Keratinocyte (primary cell): ENCODE data around the gene CCDC71. TPM values are rescaled to one million over a fixed set of nuclear protein-coding genes. Genes with fewer than 3 reads are reported as not detected.

Source experiments
- DNase-seq: peaks from one replicate; pipeline ENCODE4 v3.0.0-alpha.2; 2011; ENCODE audit warnings: low read depth, missing footprints, low spot score
- FAIRE-seq: peaks from 2 replicates; lab custom pipeline; 2011; peaks lifted over from hg19 to GRCh38; lab: Jason Lieb, UNC
- H2AFZ ChIP-seq: 2 replicates; pipeline ENCODE4 v1.6.0; 2012; ENCODE audit warnings: low read length, control low read depth, inconsistent platforms; ENCODE audit not compliant: control insufficient read depth
- H3K27ac ChIP-seq: 2 replicates; pipeline ENCODE4 v1.5.1; 2011; ENCODE audit warnings: low read length; ENCODE audit not compliant: control insufficient read depth, insufficient read depth
- H3K27me3 ChIP-seq: 3 replicates; pipeline ENCODE4 v1.6.0; 2011; ENCODE audit warnings: low read length; ENCODE audit not compliant: control insufficient read depth, insufficient read depth; ENCODE audit errors: extremely low read depth
- H3K36me3 ChIP-seq, 2 experiments: 2 replicates in 1 of 2; 3 replicates in 1 of 2; pipeline ENCODE4 v1.5.1; 2011; ENCODE audit warnings: low read length in 2 of 2, mild to moderate bottlenecking in 1 of 2; ENCODE audit not compliant: control insufficient read depth in 2 of 2, insufficient read depth in 2 of 2; ENCODE audit errors: extremely low read depth in 1 of 2
- H3K4me1 ChIP-seq: 3 replicates; pipeline ENCODE4 v1.5.1; 2011; ENCODE audit warnings: low read length; ENCODE audit not compliant: control insufficient read depth, insufficient read depth; ENCODE audit errors: extremely low read depth
- H3K4me2 ChIP-seq: 3 replicates; pipeline ENCODE4 v1.6.0; 2011; ENCODE audit warnings: low read depth, low read length; ENCODE audit not compliant: control insufficient read depth, insufficient read depth; ENCODE audit errors: extremely low read depth
- H3K4me3 ChIP-seq, 3 experiments: fragments of 200-600 bp in 1 of 3; sonication (generic) in 1 of 3; 2 replicates in 2 of 3; 3 replicates in 1 of 3; pipeline ENCODE4 v1.5.1; 2011 to 2016; ENCODE audit warnings: low read length in 3 of 3, mild to moderate bottlenecking in 3 of 3, control low read depth in 2 of 3, inconsistent platforms in 1 of 3, low read depth in 1 of 3, mixed read lengths in 1 of 3, mixed run types in 1 of 3, moderate library complexity in 1 of 3; ENCODE audit not compliant: control insufficient read depth in 2 of 3, insufficient read depth in 2 of 3; ENCODE audit errors: extremely low read depth in 1 of 3
- H3K79me2 ChIP-seq: 2 replicates; pipeline ENCODE4 v1.6.0; 2012; ENCODE audit warnings: low read length; ENCODE audit not compliant: control insufficient read depth, insufficient read depth
- H3K9ac ChIP-seq: 3 replicates; pipeline ENCODE4 v1.6.0; 2011; ENCODE audit warnings: low read length; ENCODE audit not compliant: control insufficient read depth, insufficient read depth; ENCODE audit errors: extremely low read depth
- H3K9me1 ChIP-seq: 3 replicates; pipeline ENCODE4 v1.6.0; 2011; ENCODE audit warnings: low read length; ENCODE audit not compliant: control insufficient read depth, insufficient read depth; ENCODE audit errors: extremely low read depth
- H3K9me3 ChIP-seq: 2 replicates; pipeline ENCODE4 v1.5.1; 2012; ENCODE audit warnings: low read depth, low read length; ENCODE audit not compliant: control insufficient read depth
- H4K20me1 ChIP-seq: 3 replicates; pipeline ENCODE4 v1.6.0; 2011; ENCODE audit warnings: low read length; ENCODE audit not compliant: control insufficient read depth, insufficient read depth; ENCODE audit errors: extremely low read depth
- EZH2 ChIP-seq: IDR thresholded peaks from one replicate; pipeline ENCODE4 v1.6.1; 2012; ENCODE audit warnings: inconsistent platforms, mild to moderate bottlenecking, low read length, moderate library complexity
- dilution Hi-C: fragments of 300-500 bp; cut with MboI; formaldehyde crosslinking; loops from one replicate; pipeline ENCODE4 v1.7.0; 2020; ENCODE audit warnings: low sequenced_read_pairs; ENCODE audit not compliant: extremely low pct_ligation_motif_present
- polyA plus RNA-seq, 5 experiments: library from polyadenylated mRNA; depleted of rRNA in 3 of 5; stranded (reverse) in 3 of 5; stranded (forward) in 1 of 5; unstranded in 1 of 5; fragments of >200 nt; gene quantifications; 1 replicate in 1 of 5; 2 replicates in 3 of 5; 3 replicates in 1 of 5; pipeline versions ENCODE4 v1.2.1 to v1.2.3, GENCODE V29; 2011 to 2012; ENCODE audit warnings: missing spikeins in 2 of 5, low read depth in 1 of 5, low replicate concordance in 1 of 5
- TF ChIP-seq, protein P1 (sequence below), 3 experiments: IDR thresholded peaks in 1 of 3; conservative IDR thresholded peaks in 1 of 3; optimal IDR thresholded peaks in 1 of 3; 2 replicates in 2 of 3; 3 replicates in 1 of 3; pipeline versions ENCODE3 to v1.5.1; 2011; ENCODE audit warnings: low read length in 3 of 3, mild to moderate bottlenecking in 3 of 3, moderate library complexity in 2 of 3, control low read depth in 1 of 3, inconsistent platforms in 1 of 3; ENCODE audit not compliant: insufficient read depth in 2 of 3; ENCODE audit errors: extremely low read depth in 1 of 3

CCDC71 gene
- polyA plus RNA-seq, 1 donor (not counting 4 experiments of a cell fraction or from before 2014, with no cell fraction given) = 18.8 TPM

DNA sequence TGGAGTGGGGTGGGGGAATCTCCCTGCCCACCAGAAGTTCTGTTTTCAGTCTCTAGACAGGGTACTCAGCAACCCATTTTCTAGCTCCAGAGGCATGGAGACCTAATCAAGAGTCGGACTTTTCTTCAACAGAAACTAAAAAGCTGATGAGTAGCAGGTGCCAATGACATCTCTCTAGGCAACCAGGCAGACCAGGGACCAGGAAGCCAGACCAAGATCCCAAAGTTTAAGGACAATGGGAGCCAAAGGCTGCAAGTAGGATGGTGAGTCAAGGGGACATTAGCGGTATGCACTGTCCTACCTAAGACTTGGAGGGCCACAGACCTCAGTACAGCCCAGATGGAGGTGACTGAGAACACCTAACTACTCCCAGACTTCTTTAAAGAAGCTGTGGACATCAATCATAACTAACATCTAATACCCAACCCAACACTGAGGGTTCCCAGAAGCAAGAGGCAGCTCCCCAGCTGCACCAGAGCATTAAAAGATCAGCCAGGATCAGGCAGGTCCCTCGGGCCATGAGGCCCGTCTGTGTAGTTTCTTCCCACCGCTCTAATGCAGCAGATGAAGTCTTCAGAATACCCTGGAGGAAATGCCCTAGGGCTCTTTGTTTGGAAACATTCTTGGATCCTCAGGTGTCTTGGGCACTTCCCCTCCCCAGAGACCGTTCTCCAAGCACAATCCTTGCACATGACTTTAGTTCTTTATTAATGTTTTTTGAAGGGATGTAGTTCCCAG, 979 bp downstream of the CCDC71 start:
- Histone ChIP-seq H3K4me2 (peak overlapping the region; percentile 89), H3K36me3 (peaks cover 12 to 20% of the 10 kb centered on the region in 2 experiments), H3K9me3 (no peaks in the 10 kb centered on the region), H3K79me2 (peaks cover 29% of the 10 kb centered on the region), H3K4me3 (peak overlapping the region; percentile 83 to 97 (median 95)), H2AFZ (no peak overlapping the region), H3K4me1 (peaks cover 13% of the 10 kb centered on the region), H3K27me3 (no peaks in the 10 kb centered on the region), H3K27ac (peak overlapping the region; percentile 63), H4K20me1 (no peaks in the 10 kb centered on the region), H3K9me1 (no peaks in the 10 kb centered on the region), H3K9ac (peak overlapping the region; percentile 90)
- no peak for TF ChIP-seq EZH2
- TF ChIP-seq, protein P1, sequence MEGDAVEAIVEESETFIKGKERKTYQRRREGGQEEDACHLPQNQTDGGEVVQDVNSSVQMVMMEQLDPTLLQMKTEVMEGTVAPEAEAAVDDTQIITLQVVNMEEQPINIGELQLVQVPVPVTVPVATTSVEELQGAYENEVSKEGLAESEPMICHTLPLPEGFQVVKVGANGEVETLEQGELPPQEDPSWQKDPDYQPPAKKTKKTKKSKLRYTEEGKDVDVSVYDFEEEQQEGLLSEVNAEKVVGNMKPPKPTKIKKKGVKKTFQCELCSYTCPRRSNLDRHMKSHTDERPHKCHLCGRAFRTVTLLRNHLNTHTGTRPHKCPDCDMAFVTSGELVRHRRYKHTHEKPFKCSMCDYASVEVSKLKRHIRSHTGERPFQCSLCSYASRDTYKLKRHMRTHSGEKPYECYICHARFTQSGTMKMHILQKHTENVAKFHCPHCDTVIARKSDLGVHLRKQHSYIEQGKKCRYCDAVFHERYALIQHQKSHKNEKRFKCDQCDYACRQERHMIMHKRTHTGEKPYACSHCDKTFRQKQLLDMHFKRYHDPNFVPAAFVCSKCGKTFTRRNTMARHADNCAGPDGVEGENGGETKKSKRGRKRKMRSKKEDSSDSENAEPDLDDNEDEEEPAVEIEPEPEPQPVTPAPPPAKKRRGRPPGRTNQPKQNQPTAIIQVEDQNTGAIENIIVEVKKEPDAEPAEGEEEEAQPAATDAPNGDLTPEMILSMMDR (optimal IDR thresholded peaks at IDR 0.05 in 1 of 3, IDR thresholded peaks at IDR 0.05 in 1 of 3, conservative IDR thresholded peaks at IDR 0.05 in 1 of 3; ENCODE audit: extremely low read depth in 1 of 3, insufficient read depth in 2 of 3, low read length in 3 of 3) = no peak
- FAIRE-seq (peak; percentile 39), DNase-seq (no peak)
- dilution Hi-C loops = no loop called here

DNA sequence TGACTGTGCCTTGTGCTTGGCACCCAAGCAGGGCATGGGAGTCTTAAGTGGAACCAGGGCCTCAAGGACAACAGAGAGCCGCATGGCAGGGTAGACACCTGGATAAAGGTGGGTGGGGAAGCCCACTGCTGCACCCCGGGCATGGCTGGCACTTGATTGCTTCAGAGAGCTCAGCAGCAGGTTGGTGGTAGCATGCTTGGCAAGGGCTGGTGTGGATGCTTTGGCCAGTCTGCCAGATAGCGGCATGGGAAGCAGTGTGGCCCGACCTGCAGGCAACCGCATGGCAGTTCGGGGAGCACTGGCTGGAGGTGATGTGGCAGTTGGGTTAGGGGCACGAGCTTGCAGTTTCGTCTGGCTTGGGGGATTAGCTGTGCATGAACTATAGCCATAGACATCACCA, 2.5 kb downstream of the CCDC71 start:
- dilution Hi-C loops = no loop called here
- H3K9ac ChIP-seq = no peak overlapping the region
- no peak for FAIRE-seq

More for the DNA sequence above, 2.5 kb downstream of the CCDC71 start:
- Histone ChIP-seq H3K9me1 (no peaks in the 10 kb centered on the region), H3K4me3 (no peak overlapping the region), H3K9me3 (no peaks in the 10 kb centered on the region), H3K4me2 (no peak overlapping the region), H3K27me3 (no peaks in the 10 kb centered on the region), H2AFZ (no peak overlapping the region), H3K79me2 (peaks cover 29% of the 10 kb centered on the region), H3K4me1 (peaks cover 13% of the 10 kb centered on the region), H4K20me1 (no peaks in the 10 kb centered on the region), H3K27ac (no peak overlapping the region), H3K36me3 (peaks cover 12 to 20% of the 10 kb centered on the region in 2 experiments)
- no peak for DNase-seq
- TF ChIP-seq, protein P1 (optimal IDR thresholded peaks at IDR 0.05 in 1 of 3, IDR thresholded peaks at IDR 0.05 in 1 of 3, conservative IDR thresholded peaks at IDR 0.05 in 1 of 3; ENCODE audit: extremely low read depth in 1 of 3, insufficient read depth in 2 of 3, low read length in 3 of 3) = no peak
- no peak for TF ChIP-seq EZH2
